HepG2 (cell line): ENCODE measurements around the gene GNG12. TPM values are rescaled to one million over a fixed set of nuclear protein-coding genes. Genes with fewer than 3 reads are reported as not detected.

Source experiments
- ARNTL ChIP-seq: sonication (generic); formaldehyde crosslinking; IDR thresholded peaks from 2 replicates; pipeline ENCODE4 v1.4.0; 2020; ENCODE audit warnings: mild to moderate bottlenecking, missing genetic modification reagents
- ERF ChIP-seq: IDR thresholded peaks from 2 replicates; pipeline ENCODE4 v1.6.1; 2018; ENCODE audit warnings: missing biosample characterization, missing genetic modification reagents
- NR2F1 ChIP-seq, 2 experiments: fragments of 450-650 bp in 1 of 2; formaldehyde crosslinking in 1 of 2; IDR thresholded peaks; 2 replicates each; pipeline versions ENCODE4 v1.5.0 to v1.6.1; 2016 to 2020; ENCODE audit warnings: mild to moderate bottlenecking in 1 of 2, missing compliant biosample characterization in 1 of 2, missing genetic modification reagents in 1 of 2, moderate library complexity in 1 of 2
- SRSF1 ChIP-seq: fragments of 200-400 bp; formaldehyde crosslinking; optimal IDR thresholded peaks from 2 replicates; pipeline ENCODE3; 2017; ENCODE audit warnings: mild to moderate bottlenecking, low read depth, low read length, moderate library complexity
- ZNF20 ChIP-seq: sonication (generic); formaldehyde crosslinking; IDR thresholded peaks from 2 replicates; pipeline ENCODE4 v1.4.0; 2020; ENCODE audit warnings: mild to moderate bottlenecking, moderate library complexity, missing genetic modification reagents
- polyA plus RNA-seq, 8 experiments: library from polyadenylated mRNA; depleted of rRNA in 3 of 8; stranded (reverse) in 7 of 8; unstranded in 1 of 8; fragments of >200 nt; fragmentation: Illumina TruSeq in 4 of 8; extraction: Trizol in 4 of 8; gene quantifications; 2 replicates each; pipeline versions ENCODE4 v1.2.1 to v1.2.3, GENCODE V29; 2011 to 2016; ENCODE audit warnings: low read depth in 4 of 8, missing spikeins in 1 of 8, mixed read lengths in 1 of 8; ENCODE audit not compliant: insufficient read depth in 1 of 8
- total RNA-seq, 5 experiments: library from RNA; depleted of rRNA; stranded (reverse); fragments of >200 nt; fragmentation: Illumina TruSeq; extraction: Trizol; gene quantifications; 2 replicates each; pipeline ENCODE4 v1.2.3, GENCODE V29; 2016; ENCODE audit warnings: low read depth in 1 of 5
- TF ChIP-seq, protein P1 (sequence below), 2 experiments: fragments of 450-650 bp in 1 of 2; sonication (generic) in 1 of 2; formaldehyde crosslinking in 1 of 2; IDR thresholded peaks; 2 replicates each; pipeline versions ENCODE4 v1.6.1 to v1.8.0; 2016 to 2022; ENCODE audit warnings: antibody characterized with exemption in 1 of 2, mild to moderate bottlenecking in 1 of 2, missing genetic modification reagents in 1 of 2

GNG12 gene
- total and polyA plus RNA-seq, 2 of the 13 experiments (the other 11 are each of a cell fraction or from before 2014, with no cell fraction given), result 0.11 TPM

DNA sequence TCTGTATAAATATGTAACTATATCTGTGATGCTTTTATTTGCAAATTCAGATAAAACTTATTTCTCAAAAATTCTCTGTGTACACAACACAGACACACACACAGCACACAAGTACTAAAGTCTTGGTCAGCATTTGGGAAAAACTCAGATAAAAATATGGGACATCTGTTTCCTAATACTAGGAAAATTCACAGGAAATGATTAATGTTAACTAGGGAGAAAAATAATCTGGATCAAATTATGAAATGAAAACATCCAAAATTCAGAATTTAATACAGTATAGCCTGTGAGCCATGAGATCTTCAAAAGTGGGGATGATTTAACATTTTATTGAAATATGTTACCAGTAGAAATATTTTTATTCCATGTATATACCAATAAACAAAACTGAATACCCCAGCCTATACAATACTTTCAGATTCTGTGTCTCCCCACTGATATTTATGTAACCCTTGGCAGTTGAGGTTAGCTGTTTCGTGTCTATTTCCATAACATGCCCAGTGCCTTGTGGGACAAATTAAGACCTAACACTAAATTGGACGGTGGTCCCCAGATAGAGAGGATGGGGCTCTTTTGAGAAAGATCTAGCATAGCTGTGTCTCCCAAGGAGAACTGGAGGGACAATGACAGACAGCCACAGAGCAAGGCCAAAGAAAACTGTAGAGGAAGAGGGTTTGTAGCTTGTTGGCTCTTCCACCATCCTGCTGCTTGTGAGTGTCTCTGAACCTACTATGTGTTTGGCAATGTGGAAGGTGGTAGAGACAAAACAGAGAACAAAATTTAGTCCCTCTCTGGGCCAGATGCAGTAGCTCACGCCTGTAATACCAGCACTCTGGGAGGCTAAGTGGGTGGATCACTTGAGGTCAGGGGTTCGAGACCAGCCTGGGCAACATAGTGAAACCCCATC, 47.2 kb downstream of the GNG12 start (continued):
- TF ChIP-seq, protein P1, sequence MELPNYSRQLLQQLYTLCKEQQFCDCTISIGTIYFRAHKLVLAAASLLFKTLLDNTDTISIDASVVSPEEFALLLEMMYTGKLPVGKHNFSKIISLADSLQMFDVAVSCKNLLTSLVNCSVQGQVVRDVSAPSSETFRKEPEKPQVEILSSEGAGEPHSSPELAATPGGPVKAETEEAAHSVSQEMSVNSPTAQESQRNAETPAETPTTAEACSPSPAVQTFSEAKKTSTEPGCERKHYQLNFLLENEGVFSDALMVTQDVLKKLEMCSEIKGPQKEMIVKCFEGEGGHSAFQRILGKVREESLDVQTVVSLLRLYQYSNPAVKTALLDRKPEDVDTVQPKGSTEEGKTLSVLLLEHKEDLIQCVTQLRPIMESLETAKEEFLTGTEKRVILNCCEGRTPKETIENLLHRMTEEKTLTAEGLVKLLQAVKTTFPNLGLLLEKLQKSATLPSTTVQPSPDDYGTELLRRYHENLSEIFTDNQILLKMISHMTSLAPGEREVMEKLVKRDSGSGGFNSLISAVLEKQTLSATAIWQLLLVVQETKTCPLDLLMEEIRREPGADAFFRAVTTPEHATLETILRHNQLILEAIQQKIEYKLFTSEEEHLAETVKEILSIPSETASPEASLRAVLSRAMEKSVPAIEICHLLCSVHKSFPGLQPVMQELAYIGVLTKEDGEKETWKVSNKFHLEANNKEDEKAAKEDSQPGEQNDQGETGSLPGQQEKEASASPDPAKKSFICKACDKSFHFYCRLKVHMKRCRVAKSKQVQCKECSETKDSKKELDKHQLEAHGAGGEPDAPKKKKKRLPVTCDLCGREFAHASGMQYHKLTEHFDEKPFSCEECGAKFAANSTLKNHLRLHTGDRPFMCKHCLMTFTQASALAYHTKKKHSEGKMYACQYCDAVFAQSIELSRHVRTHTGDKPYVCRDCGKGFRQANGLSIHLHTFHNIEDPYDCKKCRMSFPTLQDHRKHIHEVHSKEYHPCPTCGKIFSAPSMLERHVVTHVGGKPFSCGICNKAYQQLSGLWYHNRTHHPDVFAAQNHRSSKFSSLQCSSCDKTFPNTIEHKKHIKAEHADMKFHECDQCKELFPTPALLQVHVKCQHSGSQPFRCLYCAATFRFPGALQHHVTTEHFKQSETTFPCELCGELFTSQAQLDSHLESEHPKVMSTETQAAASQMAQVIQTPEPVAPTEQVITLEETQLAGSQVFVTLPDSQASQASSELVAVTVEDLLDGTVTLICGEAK (IDR thresholded peaks at IDR 0.05), result no peak
- TF ChIP-seq, protein P1 (CRISPR knock-in tag; IDR thresholded peaks at IDR 0.05), result no peak
- no peak for TF ChIP-seq ERF
- no peak for TF ChIP-seq NR2F1 (CRISPR knock-in tag; IDR thresholded peaks at IDR 0.05)
- TF ChIP-seq ZNF20 (CRISPR knock-in tag), result no peak
- no peak for TF ChIP-seq SRSF1
- TF ChIP-seq ARNTL, result no peak
